ENCODE measurements around the gene SOX13. TPM values are rescaled to one million over a fixed set of nuclear protein-coding genes. Genes with fewer than 3 reads are reported as not detected.

The SOX13 gene
- total RNA-seq, 6 experiments from 2014 or later: 12.5 to 29.1 (median 17.1) TPM

GRCh38 chr1:204085876-204086275 lies 13.0 kb downstream of the SOX13 start:
- Histone ChIP-seq H3K27me3 (no peaks in the 10 kb centered on the region), H3K36me3 (no peaks in the 10 kb centered on the region), H3K9me3 (no peaks in the 10 kb centered on the region), H3K27ac (no peak overlapping the region), H3K4me1 (peaks cover 0 to 57% (median 22%) of the 10 kb centered on the region in 4 donors), H3K4me3 (no peak overlapping the region)
- TF ChIP-seq CTCF (IDR thresholded peaks at IDR 0.05) (no peak), POLR2A (IDR thresholded peaks at IDR 0.05) (no peak)
- WGBS (ENCODE audit: insufficient coverage, low coverage, low lambda C conversion rate, missing lambda C conversion rate): 72% methylated on average over 6 of the region's 7 CpGs
- intact Hi-C loops (cut with DNase I): no loop called here
- no peak for ATAC-seq
- DNase-seq: no peak

- Histone ChIP-seq H3K27ac (peak overlapping the region in 1 of 3 donors; percentile 72), H3K27me3 (no peaks in the 10 kb centered on the region), H3K9me3 (no peaks in the 10 kb centered on the region), H3K4me3 (no peak overlapping the region), H3K4me1 (peaks cover 0 to 55% (median 22%) of the 10 kb centered on the region in 4 donors), H3K36me3 (no peaks in the 10 kb centered on the region)
- WGBS (ENCODE audit: insufficient coverage, low coverage, low lambda C conversion rate, missing lambda C conversion rate): 80% methylated on average over 6 of the region's 8 CpGs
- DNase-seq (no peak), ATAC-seq (no peak)
- TF ChIP-seq POLR2A (IDR thresholded peaks at IDR 0.05) (no peak), CTCF (IDR thresholded peaks at IDR 0.05) (no peak)
- intact Hi-C loops (cut with DNase I): no loop called here
These were observed 14.4 kb downstream of the SOX13 start for GRCh38 chr1:204087181-204087892.

- no peaks in the 10 kb centered on the region for H3K36me3 ChIP-seq
- no peaks in the 10 kb centered on the region for H3K9me3 ChIP-seq
- TF ChIP-seq POLR2A (IDR thresholded peaks at IDR 0.05) (no peak), CTCF (IDR thresholded peaks at IDR 0.05) (no peak)
- no peaks in the 10 kb centered on the region for H3K27me3 ChIP-seq
- 10% methylated on average over 2 of the region's 7 CpGs for WGBS (ENCODE audit: insufficient coverage, low coverage, low lambda C conversion rate, missing lambda C conversion rate)
- intact Hi-C loops (cut with DNase I): no loop called here
- DNase-seq (no peak), ATAC-seq (no peak)
- H3K27ac ChIP-seq: peak overlapping the region; percentile 3 to 72 (median 43)
- peaks cover 0 to 56% (median 25%) of the 10 kb centered on the region in 4 donors for H3K4me1 ChIP-seq
- H3K4me3 ChIP-seq: no peak overlapping the region
These were observed 15.1 kb downstream of the SOX13 start for GRCh38 chr1:204087893-204088528.

GRCh38 chr1:204088596-204088995 lies 15.7 kb downstream of the SOX13 start:
- H3K4me1 ChIP-seq: peaks cover 0 to 56% (median 25%) of the 10 kb centered on the region in 4 donors
- no peak for DNase-seq
- WGBS (ENCODE audit: insufficient coverage, low coverage, low lambda C conversion rate, missing lambda C conversion rate): 54% methylated on average over 6 of the region's 8 CpGs
- TF ChIP-seq POLR2A (IDR thresholded peaks at IDR 0.05) (no peak), CTCF (IDR thresholded peaks at IDR 0.05) (no peak)
- H3K4me3 ChIP-seq: no peak overlapping the region
- no peaks in the 10 kb centered on the region for H3K27me3 ChIP-seq
- H3K27ac ChIP-seq: peak overlapping the region; percentile 3 to 72 (median 43)
- no peak for ATAC-seq
- intact Hi-C loops (cut with DNase I): no loop called here
- H3K36me3 ChIP-seq: no peaks in the 10 kb centered on the region
- H3K9me3 ChIP-seq: no peaks in the 10 kb centered on the region
